HG03469 (cell line): ENCODE measurements around the gene LANCL2.
"Not testable (repeated sequence)": the region's sequence is repeated elsewhere in the genome, so short reads cannot be mapped to it uniquely, and the experiment has no call there.

Experiments
- ATAC-seq: cut with Tn5 transposase; IDR thresholded peaks from one replicate; pipeline ENCODE4 v1.9.1; 2021; ENCODE audit warnings: mild to moderate bottlenecking, moderate library complexity, moderate number of reproducible peaks; ENCODE audit not compliant: unreplicated experiment

The LANCL2 gene

GRCh38 chr7:55402506-55402905 lies 37.4 kb downstream of the LANCL2 start:
- not testable (repeated sequence) for ATAC-seq

GRCh38 chr7:55405856-55406541 lies 40.9 kb downstream of the LANCL2 start:
- no peak for ATAC-seq

GRCh38 chr7:55409482-55410225 lies 44.5 kb downstream of the LANCL2 start:
- ATAC-seq = peak; percentile 51

GRCh38 chr7:55410667-55411239 lies 45.6 kb downstream of the LANCL2 start:
- ATAC-seq = no peak

- ATAC-seq = no peak
Measured at GRCh38 chr7:55411844-55412243, 46.7 kb downstream of the LANCL2 start.

- no peak for ATAC-seq
Measured at GRCh38 chr7:55413442-55413841, 48.3 kb downstream of the LANCL2 start.

- peak; percentile 83 for ATAC-seq
Measured at GRCh38 chr7:55415173-55415778, 50.1 kb downstream of the LANCL2 start.

- not testable (repeated sequence) for ATAC-seq
Measured at GRCh38 chr7:55417456-55417855, 52.3 kb downstream of the LANCL2 start.

- ATAC-seq = no peak
Measured at GRCh38 chr7:55420530-55420929, 55.4 kb downstream of the LANCL2 start.

- no peak for ATAC-seq
Measured at GRCh38 chr7:55423277-55423711, 58.2 kb downstream of the LANCL2 start.

GRCh38 chr7:55423891-55424290 lies 58.8 kb downstream of the LANCL2 start:
- no peak for ATAC-seq

- ATAC-seq = no peak
Measured at GRCh38 chr7:55425141-55425752, 60.1 kb downstream of the LANCL2 start.

- no peak for ATAC-seq
Measured at GRCh38 chr7:55426676-55427075, 61.5 kb downstream of the LANCL2 start.

GRCh38 chr7:55427342-55427741 lies 62.2 kb downstream of the LANCL2 start:
- ATAC-seq = no peak

- no peak for ATAC-seq
Measured at GRCh38 chr7:55427800-55428199, 62.7 kb downstream of the LANCL2 start.

- ATAC-seq = no peak
Measured at GRCh38 chr7:55429835-55430499, 64.8 kb downstream of the LANCL2 start.

- no peak for ATAC-seq
Measured at GRCh38 chr7:55431898-55432297, 66.8 kb downstream of the LANCL2 start.

GRCh38 chr7:55432506-55432905 lies 67.4 kb downstream of the LANCL2 start:
- ATAC-seq = no peak

GRCh38 chr7:55432939-55433784 lies 68.0 kb downstream of the LANCL2 start:
- peak; percentile 71 for ATAC-seq

- no peak for ATAC-seq
Measured at GRCh38 chr7:55435466-55435865, 70.3 kb downstream of the LANCL2 start.
